ENCODE data around the gene OSTN.

DNA sequence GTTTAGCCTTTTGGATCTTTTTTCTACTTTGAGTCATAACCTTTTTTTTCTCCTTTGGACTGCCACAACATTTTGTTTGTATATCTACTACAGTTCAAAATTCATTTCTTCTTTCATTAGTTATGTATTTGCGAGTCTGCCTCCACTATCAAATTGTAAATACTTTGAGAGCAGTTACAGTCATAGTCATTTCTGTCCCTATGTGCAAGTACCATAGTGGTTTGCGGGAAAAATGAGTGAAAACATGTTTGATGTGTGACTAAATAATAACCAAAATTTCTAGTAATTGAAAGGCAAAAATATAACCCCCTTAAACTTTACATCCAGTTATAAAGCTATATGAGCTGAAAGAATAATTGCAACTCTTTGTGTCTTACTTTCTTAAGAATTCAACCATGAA lies 84.4 kb downstream of the OSTN start:
- TF ChIP-seq, protein P1, sequence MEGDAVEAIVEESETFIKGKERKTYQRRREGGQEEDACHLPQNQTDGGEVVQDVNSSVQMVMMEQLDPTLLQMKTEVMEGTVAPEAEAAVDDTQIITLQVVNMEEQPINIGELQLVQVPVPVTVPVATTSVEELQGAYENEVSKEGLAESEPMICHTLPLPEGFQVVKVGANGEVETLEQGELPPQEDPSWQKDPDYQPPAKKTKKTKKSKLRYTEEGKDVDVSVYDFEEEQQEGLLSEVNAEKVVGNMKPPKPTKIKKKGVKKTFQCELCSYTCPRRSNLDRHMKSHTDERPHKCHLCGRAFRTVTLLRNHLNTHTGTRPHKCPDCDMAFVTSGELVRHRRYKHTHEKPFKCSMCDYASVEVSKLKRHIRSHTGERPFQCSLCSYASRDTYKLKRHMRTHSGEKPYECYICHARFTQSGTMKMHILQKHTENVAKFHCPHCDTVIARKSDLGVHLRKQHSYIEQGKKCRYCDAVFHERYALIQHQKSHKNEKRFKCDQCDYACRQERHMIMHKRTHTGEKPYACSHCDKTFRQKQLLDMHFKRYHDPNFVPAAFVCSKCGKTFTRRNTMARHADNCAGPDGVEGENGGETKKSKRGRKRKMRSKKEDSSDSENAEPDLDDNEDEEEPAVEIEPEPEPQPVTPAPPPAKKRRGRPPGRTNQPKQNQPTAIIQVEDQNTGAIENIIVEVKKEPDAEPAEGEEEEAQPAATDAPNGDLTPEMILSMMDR (IDR thresholded peaks at IDR 0.05): no peak
- TF ChIP-seq POLR2A (IDR thresholded peaks at IDR 0.05): no peak
